Calu3 (cell line): ENCODE results near the gene STBD1. TPM values are rescaled to one million over a fixed set of nuclear protein-coding genes. Genes with fewer than 3 reads are reported as not detected.

Source experiments
- BruUV-seq: library from RNA; stranded (reverse); fragments of 400-500 nt; replicated peaks from 2 replicates; lab custom pipeline; 2021; lab: Mats Ljungman, UMichigan
- CTCF ChIA-PET: fragments of 300-600 bp; sonication (Branson Sonifier 250); formaldehyde crosslinking; loops from one replicate; lab custom pipeline; 2022; ENCODE audit warnings: antibody characterized with exemption; lab: Charles Lee
- DNase-seq: peaks from one replicate; pipeline ENCODE4 v3.0.0; 2022
- H3K27ac Mint-ChIP-seq: one replicate; pipeline ENCODE4 v1.8.0; 2022; ENCODE audit warnings: mixed read lengths; ENCODE audit not compliant: unreplicated experiment
- H3K27me3 Mint-ChIP-seq: one replicate; pipeline ENCODE4 v1.8.0; 2022; ENCODE audit warnings: mixed read lengths; ENCODE audit not compliant: unreplicated experiment
- H3K36me3 Mint-ChIP-seq: one replicate; pipeline ENCODE4 v1.8.0; 2022; ENCODE audit warnings: mild to moderate bottlenecking, moderate library complexity, mixed read lengths; ENCODE audit not compliant: insufficient read depth, unreplicated experiment
- H3K4me1 Mint-ChIP-seq: one replicate; pipeline ENCODE4 v1.8.0; 2022; ENCODE audit warnings: mild to moderate bottlenecking, low read depth, mixed read lengths; ENCODE audit not compliant: unreplicated experiment
- H3K4me3 Mint-ChIP-seq: one replicate; pipeline ENCODE4 v1.8.0; 2022; ENCODE audit warnings: mild to moderate bottlenecking, low read depth, moderate library complexity, mixed read lengths; ENCODE audit not compliant: unreplicated experiment
- H3K9me3 Mint-ChIP-seq: one replicate; pipeline ENCODE4 v1.8.0; 2022; ENCODE audit warnings: low read depth, mixed read lengths; ENCODE audit not compliant: unreplicated experiment
- intact Hi-C: fragments of 100-400 bp; cut with micrococcal nuclease; formaldehyde crosslinking; loops from one replicate; pipeline ENCODE4 v1.10.0; 2022; ENCODE audit not compliant: unreplicated experiment
- total RNA-seq: library from RNA; stranded (reverse); gene quantifications from 2 replicates; pipeline ENCODE4 v1.2.3, GENCODE V29; 2022
- TF ChIP-seq, protein P1 (sequence below): fragments of 200-600 bp; IDR thresholded peaks from one replicate; pipeline ENCODE4 v1.8.0; 2022; ENCODE audit warnings: antibody characterized with exemption; ENCODE audit not compliant: unreplicated experiment

Gene STBD1
- total RNA-seq, 1 experiment from 2014 or later: 3.2 TPM

DNA sequence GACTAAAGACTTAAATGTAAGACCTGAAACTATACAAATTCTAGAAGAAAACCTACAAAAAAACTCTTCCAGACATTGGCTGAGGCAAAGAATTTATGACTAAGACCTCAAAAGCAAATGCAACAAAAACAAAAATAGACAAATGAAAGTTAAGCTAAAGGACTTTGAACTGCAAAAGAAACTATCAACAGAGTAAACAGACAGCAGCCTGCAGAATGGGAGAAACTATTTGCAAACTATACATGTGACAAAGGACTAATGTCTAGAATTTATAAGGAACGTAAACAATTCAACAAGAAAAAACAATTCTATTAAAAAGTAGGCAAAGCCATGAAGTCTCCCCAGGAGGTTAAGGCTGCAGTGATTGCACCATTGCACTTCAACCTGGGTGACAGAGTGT is 46.0 kb upstream of the STBD1 start:
- Mint-ChIP-seq H3K36me3 (no peaks in the 10 kb centered on the region), H3K27ac (no peak overlapping the region), H3K27me3 (no peaks in the 10 kb centered on the region), H3K9me3 (no peaks in the 10 kb centered on the region), H3K4me3 (no peak overlapping the region), H3K4me1 (peaks cover 8% of the 10 kb centered on the region)
- no TSS peak for BruUV-seq
- DNase-seq: no peak
- CTCF ChIA-PET: interaction anchor here (1.1 kb wide), 1 partner anchor 46 kb away, joined by 3 read pairs; no protein-coding TSS in a partner anchor
- intact Hi-C loops: no loop called here
- TF ChIP-seq, protein P1, sequence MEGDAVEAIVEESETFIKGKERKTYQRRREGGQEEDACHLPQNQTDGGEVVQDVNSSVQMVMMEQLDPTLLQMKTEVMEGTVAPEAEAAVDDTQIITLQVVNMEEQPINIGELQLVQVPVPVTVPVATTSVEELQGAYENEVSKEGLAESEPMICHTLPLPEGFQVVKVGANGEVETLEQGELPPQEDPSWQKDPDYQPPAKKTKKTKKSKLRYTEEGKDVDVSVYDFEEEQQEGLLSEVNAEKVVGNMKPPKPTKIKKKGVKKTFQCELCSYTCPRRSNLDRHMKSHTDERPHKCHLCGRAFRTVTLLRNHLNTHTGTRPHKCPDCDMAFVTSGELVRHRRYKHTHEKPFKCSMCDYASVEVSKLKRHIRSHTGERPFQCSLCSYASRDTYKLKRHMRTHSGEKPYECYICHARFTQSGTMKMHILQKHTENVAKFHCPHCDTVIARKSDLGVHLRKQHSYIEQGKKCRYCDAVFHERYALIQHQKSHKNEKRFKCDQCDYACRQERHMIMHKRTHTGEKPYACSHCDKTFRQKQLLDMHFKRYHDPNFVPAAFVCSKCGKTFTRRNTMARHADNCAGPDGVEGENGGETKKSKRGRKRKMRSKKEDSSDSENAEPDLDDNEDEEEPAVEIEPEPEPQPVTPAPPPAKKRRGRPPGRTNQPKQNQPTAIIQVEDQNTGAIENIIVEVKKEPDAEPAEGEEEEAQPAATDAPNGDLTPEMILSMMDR: no peak

DNA sequence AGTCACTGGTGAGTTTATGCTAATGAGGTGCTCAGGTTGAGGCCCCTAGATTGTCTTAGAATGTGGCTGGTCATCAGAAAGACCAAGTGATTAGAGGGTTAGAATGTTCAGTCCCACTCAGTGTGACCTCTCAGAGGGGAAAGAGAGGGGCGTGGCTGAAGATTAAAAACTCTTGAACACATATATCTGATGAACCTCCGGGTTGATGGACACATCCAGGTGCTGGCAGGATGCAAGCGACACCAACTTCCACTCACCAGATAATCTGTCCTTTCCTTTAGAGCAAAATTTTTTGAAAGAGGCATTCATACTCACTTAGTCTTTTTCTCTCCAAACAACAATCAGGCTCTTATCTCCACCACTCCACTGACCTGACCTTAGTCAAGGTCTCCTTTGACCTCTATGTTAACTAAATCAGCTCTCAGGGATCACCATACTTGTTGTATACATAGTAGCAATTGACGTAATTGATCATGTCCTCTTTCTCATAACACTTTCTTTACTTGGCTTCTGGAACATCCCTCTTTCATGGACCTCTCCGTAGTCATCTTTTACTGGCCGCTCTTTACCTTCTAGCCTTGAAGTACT is 40.8 kb upstream of the STBD1 start:
- no peaks in the 10 kb centered on the region for H3K27me3 Mint-ChIP-seq
- peaks cover 3% of the 10 kb centered on the region for H3K4me1 Mint-ChIP-seq
- H3K9me3 Mint-ChIP-seq: no peaks in the 10 kb centered on the region
- DNase-seq: no peak
- CTCF ChIA-PET: no interaction called here
- no TSS peak for BruUV-seq
- no peak overlapping the region for H3K4me3 Mint-ChIP-seq
- H3K27ac Mint-ChIP-seq: no peak overlapping the region
- TF ChIP-seq, protein P1: no peak
- intact Hi-C loops: no loop called here
- H3K36me3 Mint-ChIP-seq: no peaks in the 10 kb centered on the region

DNA sequence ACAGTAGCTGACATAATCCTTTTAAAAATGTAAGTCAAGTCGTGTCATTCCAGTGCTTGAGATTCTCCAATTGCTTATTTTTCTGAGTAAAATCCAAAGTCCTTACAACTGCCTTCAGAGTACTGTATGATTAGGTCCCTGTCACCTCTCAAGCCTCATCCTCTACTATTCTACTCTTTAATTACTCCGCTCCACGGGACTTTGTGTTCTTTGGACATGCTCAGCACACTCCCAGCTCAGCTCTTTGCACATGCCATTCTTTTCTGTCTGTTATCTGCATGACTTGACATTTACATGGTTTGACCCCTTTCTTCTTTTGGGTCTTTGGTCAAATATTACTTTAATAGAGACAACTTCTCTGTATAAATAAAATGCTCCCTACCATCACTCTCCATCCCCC is 39.9 kb upstream of the STBD1 start:
- Mint-ChIP-seq H3K9me3 (no peaks in the 10 kb centered on the region), H3K4me1 (no peaks in the 10 kb centered on the region), H3K27ac (no peak overlapping the region), H3K36me3 (no peaks in the 10 kb centered on the region), H3K4me3 (no peak overlapping the region), H3K27me3 (no peaks in the 10 kb centered on the region)
- TF ChIP-seq, protein P1: no peak
- intact Hi-C loops: no loop called here
- BruUV-seq: no TSS peak
- CTCF ChIA-PET: no interaction called here
- no peak for DNase-seq

DNA sequence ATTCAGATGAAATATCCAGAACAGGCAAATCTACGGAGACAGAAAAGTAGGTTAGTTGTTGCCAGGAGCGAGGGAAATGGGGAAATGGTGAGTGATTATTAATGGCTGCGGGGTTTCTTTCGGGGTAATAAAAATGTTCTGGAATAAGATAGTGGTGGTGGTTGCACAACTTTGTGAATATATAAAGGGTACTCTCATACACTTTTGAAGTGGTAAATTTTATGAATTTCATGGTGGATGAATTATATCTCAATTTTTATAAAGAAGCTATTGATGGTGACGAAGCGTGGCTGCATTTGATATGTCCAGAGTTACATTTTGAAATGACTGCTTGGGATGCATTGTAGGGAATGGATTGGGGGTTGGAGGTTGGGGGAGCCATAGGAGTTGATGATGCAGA is 38.7 kb upstream of the STBD1 start:
- H3K9me3 Mint-ChIP-seq: no peaks in the 10 kb centered on the region
- H3K4me3 Mint-ChIP-seq: no peak overlapping the region
- H3K36me3 Mint-ChIP-seq: no peaks in the 10 kb centered on the region
- intact Hi-C loops: no loop called here
- TF ChIP-seq, protein P1: no peak
- H3K27ac Mint-ChIP-seq: no peak overlapping the region
- no TSS peak for BruUV-seq
- H3K27me3 Mint-ChIP-seq: no peaks in the 10 kb centered on the region
- CTCF ChIA-PET: no interaction called here
- DNase-seq: no peak
- no peaks in the 10 kb centered on the region for H3K4me1 Mint-ChIP-seq
